Parathyroid adenoma (tissue), 2 donors: ENCODE data around the gene POLD4.

Experiments
- H2AFZ ChIP-seq: fragments of 300-600 bp; sonication (generic); one replicate; pipeline ENCODE4 v1.7.0; 2017; ENCODE audit warnings: antibody characterized with exemption, mild to moderate bottlenecking
- H3K27ac ChIP-seq: fragments of 300-600 bp; sonication (generic); one replicate; pipeline ENCODE4 v1.7.0; 2017
- H3K27me3 ChIP-seq: fragments of 300-600 bp; sonication (generic); one replicate; pipeline ENCODE4 v1.7.0; 2017; ENCODE audit warnings: low read length; ENCODE audit not compliant: control insufficient read depth, insufficient read depth
- H3K36me3 ChIP-seq: fragments of 300-600 bp; sonication (generic); one replicate; pipeline ENCODE4 v1.7.0; 2017; ENCODE audit warnings: low read length; ENCODE audit not compliant: control insufficient read depth, insufficient read depth
- H3K4me1 ChIP-seq: fragments of 300-600 bp; sonication (generic); one replicate; pipeline ENCODE4 v1.7.0; 2017; ENCODE audit warnings: control low read depth
- H3K4me2 ChIP-seq: fragments of 300-600 bp; sonication (generic); one replicate; pipeline ENCODE4 v1.7.0; 2017; ENCODE audit warnings: low read length
- H3K4me3 ChIP-seq: fragments of 300-600 bp; sonication (generic); one replicate; pipeline ENCODE4 v1.7.0; 2017; ENCODE audit warnings: low read depth, low read length
- H3K79me2 ChIP-seq: fragments of 300-600 bp; sonication (generic); one replicate; pipeline ENCODE4 v1.7.0; 2017; ENCODE audit warnings: control low read depth
- H3K9ac ChIP-seq: fragments of 300-600 bp; sonication (generic); one replicate; pipeline ENCODE4 v1.7.0; 2017; ENCODE audit warnings: mild to moderate bottlenecking
- H3K9me3 ChIP-seq: fragments of 300-600 bp; sonication (generic); one replicate; pipeline ENCODE4 v1.7.0; 2017; ENCODE audit warnings: low read length; ENCODE audit not compliant: control insufficient read depth
- TF ChIP-seq, protein P1 (sequence below): fragments of 300-600 bp; sonication (generic); IDR thresholded peaks from one replicate; pipeline ENCODE4 v1.7.0; 2017; ENCODE audit warnings: antibody characterized with exemption, mild to moderate bottlenecking
- donor health status: primary hyperparathyroidism.

Gene POLD4

GRCh38 chr11:67365736-67366444, 12.5 kb upstream of the POLD4 start:
- no peak overlapping the region for H3K27ac ChIP-seq

GRCh38 chr11:67364783-67365722, 11.7 kb upstream of the POLD4 start:
- H2AFZ ChIP-seq: no peak overlapping the region
- no peak overlapping the region for H3K9ac ChIP-seq
- H3K4me3 ChIP-seq: no peak overlapping the region
- no peaks in the 10 kb centered on the region for H3K27me3 ChIP-seq
- H3K9me3 ChIP-seq: no peaks in the 10 kb centered on the region
- TF ChIP-seq, protein P1, sequence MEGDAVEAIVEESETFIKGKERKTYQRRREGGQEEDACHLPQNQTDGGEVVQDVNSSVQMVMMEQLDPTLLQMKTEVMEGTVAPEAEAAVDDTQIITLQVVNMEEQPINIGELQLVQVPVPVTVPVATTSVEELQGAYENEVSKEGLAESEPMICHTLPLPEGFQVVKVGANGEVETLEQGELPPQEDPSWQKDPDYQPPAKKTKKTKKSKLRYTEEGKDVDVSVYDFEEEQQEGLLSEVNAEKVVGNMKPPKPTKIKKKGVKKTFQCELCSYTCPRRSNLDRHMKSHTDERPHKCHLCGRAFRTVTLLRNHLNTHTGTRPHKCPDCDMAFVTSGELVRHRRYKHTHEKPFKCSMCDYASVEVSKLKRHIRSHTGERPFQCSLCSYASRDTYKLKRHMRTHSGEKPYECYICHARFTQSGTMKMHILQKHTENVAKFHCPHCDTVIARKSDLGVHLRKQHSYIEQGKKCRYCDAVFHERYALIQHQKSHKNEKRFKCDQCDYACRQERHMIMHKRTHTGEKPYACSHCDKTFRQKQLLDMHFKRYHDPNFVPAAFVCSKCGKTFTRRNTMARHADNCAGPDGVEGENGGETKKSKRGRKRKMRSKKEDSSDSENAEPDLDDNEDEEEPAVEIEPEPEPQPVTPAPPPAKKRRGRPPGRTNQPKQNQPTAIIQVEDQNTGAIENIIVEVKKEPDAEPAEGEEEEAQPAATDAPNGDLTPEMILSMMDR: no peak
- no peaks in the 10 kb centered on the region for H3K36me3 ChIP-seq
- H3K79me2 ChIP-seq: no peaks in the 10 kb centered on the region
- no peak overlapping the region for H3K27ac ChIP-seq
- H3K4me1 ChIP-seq: no peaks in the 10 kb centered on the region
- no peak overlapping the region for H3K4me2 ChIP-seq

More at GRCh38 chr11:67365736-67366444, 12.5 kb upstream of the POLD4 start:
- Histone ChIP-seq H2AFZ (no peak overlapping the region), H3K27me3 (no peaks in the 10 kb centered on the region), H3K9ac (no peak overlapping the region), H3K79me2 (no peaks in the 10 kb centered on the region), H3K9me3 (no peaks in the 10 kb centered on the region), H3K4me2 (no peak overlapping the region), H3K4me3 (no peak overlapping the region), H3K4me1 (no peaks in the 10 kb centered on the region), H3K36me3 (no peaks in the 10 kb centered on the region)
- TF ChIP-seq, protein P1: no peak

DNA sequence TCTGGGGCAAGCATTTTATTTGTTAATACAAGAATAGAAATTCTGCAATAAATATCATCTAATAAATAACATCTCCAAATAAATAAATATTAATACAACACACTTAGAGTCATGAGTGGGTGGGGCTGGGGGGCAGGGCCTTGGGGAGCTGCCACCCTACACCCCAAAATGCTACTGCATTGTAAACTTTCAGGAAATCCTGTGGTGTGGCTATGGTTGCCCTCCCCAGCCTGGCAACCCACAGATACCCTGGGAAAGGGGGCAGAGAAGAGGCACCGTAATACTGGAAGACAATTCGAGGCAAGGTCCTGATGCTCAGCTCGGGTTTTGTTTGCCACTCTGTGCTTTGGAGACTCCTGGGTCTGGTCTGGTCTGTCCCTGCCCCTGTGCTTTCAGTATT, 10.8 kb upstream of the POLD4 start:
- Histone ChIP-seq H3K27me3 (no peaks in the 10 kb centered on the region), H3K9me3 (no peaks in the 10 kb centered on the region), H3K4me1 (no peaks in the 10 kb centered on the region), H3K79me2 (no peaks in the 10 kb centered on the region), H3K9ac (no peak overlapping the region), H3K36me3 (no peaks in the 10 kb centered on the region), H3K4me3 (no peak overlapping the region), H2AFZ (no peak overlapping the region), H3K27ac (no peak overlapping the region), H3K4me2 (no peak overlapping the region)
- TF ChIP-seq, protein P1: no peak

DNA sequence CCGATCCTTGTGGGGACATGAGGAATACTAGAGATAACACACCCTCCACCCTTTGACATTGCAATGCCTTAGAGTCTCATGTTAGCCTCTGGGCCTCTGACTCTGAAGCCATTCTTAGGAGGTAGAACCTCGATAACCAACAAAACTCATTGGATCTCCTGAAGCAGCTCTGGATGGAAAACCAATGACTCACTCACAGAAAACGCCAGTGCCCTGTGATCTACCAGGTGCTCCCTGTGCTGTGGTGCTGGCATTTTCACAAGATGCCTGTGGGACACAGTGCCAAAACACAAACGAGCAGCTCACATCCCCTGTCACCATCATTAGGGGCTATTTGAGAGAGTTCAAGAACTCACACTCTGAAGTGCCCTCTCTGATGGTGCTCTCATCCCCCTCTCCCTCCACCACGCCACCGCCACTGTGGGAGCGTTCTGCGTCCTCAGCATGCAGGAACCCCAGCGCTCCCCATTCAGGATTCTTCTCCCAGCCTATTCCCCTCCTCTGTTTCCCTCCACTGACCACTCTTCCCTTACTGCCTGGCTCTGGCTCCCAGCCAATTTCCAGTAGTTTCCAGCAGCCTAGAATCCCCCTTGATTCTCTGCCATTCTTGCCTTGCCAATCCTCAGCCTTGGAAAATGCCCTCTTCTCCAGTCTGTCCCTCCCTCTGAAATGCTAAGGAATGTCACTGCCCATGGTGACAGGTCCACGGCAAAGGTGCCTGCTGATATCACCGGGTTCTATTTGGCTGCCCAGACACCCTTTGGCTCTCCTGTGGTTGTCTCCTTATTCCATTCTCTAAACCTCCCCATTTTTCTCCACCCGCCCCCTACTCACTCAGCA, 4.7 kb upstream of the POLD4 start:
- Histone ChIP-seq H3K27ac (no peak overlapping the region), H3K79me2 (peaks cover 3% of the 10 kb centered on the region), H3K36me3 (no peaks in the 10 kb centered on the region), H3K4me2 (no peak overlapping the region), H2AFZ (no peak overlapping the region), H3K9ac (no peak overlapping the region), H3K27me3 (no peaks in the 10 kb centered on the region), H3K9me3 (no peaks in the 10 kb centered on the region), H3K4me1 (peaks cover 4% of the 10 kb centered on the region), H3K4me3 (no peak overlapping the region)
- TF ChIP-seq, protein P1: no peak
